GM19240 (cell line): ENCODE data around the gene ELMOD1.

Source experiments
- DNase-seq: peaks from one replicate; pipeline ENCODE4 v3.0.0; 2011; ENCODE audit warnings: low spot score; ENCODE audit not compliant: insufficient read length

The ELMOD1 gene

DNA sequence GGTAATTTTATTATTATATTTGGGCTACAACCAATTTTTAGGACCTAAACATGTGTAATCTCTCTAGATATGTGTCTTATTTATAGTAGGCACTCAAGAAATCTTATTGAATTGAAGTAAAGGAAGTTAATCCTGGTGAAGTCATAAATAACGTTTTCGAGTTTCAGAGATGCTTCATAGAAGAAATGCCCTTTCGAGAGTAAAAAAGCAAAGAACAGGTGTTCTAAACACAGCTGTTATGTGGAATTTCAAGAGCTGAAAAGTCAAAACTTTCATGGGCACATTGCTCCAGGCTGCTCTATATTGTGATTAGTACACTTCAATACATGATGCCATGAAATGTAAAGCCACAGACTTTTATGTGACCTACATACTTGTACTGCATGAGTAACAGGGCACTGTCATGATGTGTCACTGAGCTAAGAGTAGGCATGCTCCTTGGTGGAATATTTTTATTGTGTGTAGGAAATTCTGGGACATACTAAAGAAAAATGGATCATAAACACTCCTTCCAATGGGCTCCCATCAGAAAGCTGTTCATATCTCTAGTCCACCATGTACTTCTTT, 7.2 kb upstream of the ELMOD1 start:
- no peak for DNase-seq

GRCh38 chr11:107587306-107587979, 3.5 kb upstream of the ELMOD1 start:
- DNase-seq = no peak

DNA sequence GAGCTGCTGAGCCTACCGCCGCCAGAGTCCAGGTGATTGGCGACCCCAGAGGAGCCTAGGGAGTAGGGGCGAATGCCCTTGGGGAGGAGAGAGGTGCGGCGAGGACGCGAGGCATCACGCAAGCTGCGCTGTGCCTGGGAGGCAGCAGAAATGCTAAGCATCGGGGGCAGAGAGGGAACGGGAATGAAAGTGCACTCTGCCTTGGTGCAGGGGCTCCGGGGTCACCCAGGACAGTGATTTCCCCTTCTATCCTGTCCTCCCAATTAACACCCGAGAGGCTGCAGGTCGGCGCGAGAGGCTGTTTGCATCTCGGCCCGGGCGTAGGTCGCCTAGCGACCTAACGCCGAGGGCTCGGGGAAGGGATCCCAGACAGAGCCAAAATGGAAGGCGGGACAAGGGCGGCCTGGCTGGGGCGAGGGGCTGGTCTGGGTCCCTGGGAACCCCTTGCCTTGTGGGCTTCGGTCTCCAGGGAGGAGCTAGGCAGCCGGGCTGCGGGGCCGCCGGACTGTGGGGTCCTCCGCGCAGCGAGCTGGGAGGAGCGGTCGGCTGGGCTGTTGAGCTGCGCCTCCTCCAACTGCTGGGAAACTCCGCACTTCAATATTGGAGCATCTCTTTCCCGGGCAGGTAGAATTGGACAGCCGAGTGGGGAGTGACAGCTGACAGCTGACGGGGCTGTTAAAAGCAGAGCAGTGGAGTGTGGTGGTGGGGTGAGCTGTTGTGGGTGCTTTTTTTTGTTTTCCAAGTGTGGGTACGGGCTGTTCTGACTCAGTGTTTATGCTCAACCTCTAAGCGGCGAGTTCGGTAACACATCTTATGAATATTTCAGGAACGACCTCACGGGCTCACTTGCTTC, 657 bp downstream of the ELMOD1 start:
- DNase-seq = no peak

DNA sequence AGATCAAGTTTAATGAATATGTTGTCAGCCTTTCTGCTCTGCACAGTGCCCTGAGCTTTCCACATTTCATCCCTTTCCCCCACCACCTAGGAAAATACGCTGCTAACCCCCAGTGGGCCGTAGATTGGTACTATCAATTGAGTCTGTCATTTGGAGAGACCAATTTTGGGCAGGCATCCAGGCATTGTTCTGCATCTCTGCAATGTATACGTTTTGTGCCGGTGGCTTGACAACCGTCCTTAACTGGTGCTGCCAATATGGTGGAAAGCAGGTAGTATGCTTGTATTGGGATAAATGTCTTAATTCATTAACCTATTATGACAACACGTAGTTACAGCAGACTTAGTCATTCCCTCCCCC, 1.3 kb downstream of the ELMOD1 start:
- no peak for DNase-seq

GRCh38 chr11:107592813-107593212, 1.9 kb downstream of the ELMOD1 start:
- DNase-seq = no peak

GRCh38 chr11:107593951-107594350, 3.0 kb downstream of the ELMOD1 start:
- DNase-seq = no peak

- no peak for DNase-seq
These were observed 3.8 kb downstream of the ELMOD1 start for GRCh38 chr11:107594736-107595135.

DNA sequence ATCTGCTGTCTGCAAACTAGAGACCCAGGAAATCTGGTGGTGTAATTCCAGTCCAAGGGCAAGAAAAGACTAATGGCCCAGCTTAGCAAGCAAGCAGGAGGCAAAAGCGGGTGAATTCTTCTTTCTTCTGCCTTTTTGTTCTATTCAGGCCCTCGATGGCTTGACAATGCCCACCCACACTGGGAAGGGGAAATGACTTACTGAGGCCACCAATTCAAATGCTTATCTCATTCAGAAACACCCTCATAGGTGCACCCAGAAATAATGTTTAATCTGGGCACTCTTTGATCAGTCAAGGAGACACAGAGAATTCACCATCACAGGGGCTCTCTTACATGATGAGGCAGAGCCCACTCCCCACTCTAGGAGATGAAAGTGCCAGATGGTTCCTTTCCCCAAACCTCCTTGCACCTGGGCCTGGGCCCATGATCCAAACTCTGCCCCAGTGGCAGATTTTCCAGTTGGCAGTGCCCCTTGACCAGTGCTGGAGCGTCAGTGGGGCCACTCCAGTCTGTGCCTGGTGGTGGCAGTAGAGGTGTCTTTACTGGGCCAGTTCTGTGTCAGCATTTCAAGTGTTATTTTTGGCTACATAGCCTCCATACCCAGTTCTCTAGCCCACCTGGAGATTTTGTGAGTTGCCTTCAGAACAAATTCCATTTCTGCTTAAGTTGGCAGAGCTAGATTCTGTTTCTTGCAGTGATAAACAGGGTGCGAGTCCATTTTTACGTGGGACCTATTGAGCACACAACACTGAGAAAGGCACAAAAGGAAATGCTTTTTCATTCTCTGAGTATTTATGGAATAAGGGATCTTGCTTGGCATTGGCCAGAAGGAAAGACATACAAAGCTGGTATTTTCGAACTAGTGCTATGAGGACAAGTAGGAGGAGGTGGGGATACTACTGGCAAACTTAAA, 7.5 kb downstream of the ELMOD1 start:
- no peak for DNase-seq

DNA sequence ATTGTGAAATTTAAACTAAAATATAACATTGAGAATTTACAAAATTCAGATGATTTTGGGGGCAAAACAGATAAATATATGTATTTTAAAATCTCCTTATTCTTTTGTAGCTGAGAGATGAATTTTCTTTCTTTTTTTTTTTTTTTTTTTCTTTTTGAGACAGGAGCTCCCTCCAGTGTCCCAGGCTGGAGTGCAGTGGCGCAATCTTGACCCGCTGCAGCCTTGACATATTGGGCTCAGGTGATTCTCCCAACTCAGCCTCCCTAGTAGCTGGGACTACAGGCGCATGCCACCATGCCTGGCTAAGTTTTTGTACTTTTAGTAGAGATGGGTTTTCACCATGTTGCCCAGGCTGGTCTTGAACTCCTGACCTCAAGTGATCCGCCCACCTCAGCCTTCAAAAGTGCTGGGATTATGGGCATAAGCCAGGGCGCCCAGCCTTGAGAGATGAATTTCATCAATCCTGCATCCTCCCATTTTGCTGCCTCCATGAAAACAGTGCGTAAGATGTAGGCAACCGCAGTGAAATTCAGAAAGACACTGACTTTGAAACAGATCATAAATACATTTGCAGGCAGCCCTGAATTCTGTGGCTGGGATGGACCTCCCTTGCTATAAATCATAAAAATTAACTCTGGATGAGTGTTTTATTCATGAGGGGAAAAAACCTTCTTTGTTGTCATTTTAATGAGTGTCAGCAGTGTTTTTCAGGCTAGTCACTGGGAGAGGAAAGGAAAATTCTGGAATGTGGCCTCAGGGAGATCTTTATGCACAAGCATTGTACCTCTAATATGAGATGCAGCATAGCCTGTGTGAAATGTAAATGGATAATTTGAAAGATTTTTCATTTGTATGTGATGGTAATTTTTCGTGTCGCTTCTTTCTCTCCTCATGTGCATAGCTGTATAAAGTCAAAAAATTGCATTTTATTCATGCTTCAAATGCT, 14.4 kb downstream of the ELMOD1 start:
- no peak for DNase-seq

DNA sequence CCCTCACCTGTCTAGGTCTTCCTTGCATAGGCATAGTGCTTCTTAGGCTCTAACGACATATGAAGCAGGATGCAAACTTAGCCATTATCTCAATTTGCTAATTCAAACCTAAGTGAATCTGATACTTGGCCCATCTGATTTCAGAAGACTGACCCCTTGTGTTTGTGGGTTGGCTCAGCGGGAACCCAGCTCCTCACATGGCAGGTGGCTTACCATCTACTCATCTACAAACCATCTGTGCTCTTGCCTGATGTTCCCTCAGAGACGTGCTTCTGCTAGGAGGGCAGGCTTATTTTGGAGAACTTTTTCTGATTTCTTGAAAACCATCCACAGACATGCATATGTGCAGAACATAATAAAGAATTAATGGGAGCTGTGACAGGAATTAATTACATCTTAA, 15.2 kb downstream of the ELMOD1 start:
- DNase-seq = no peak

DNA sequence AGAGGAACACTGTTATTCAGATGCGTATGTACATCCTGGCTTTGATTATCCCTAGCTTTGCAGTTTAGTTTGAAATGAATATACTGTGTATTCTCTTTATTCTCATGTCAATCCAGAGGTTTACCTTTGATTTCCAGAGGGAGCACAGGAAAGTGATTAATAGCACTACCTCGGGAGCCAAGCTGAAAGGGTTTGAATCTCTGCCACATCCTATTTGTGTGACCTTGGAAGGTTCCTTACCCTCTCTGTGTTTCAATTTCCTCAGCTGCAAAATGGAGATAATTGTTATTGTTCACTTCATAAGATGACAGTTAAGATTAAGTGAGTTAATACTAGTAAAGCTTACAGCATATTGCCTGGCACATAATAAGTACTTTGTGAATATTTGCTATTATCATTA, 17.9 kb downstream of the ELMOD1 start:
- DNase-seq = no peak

DNA sequence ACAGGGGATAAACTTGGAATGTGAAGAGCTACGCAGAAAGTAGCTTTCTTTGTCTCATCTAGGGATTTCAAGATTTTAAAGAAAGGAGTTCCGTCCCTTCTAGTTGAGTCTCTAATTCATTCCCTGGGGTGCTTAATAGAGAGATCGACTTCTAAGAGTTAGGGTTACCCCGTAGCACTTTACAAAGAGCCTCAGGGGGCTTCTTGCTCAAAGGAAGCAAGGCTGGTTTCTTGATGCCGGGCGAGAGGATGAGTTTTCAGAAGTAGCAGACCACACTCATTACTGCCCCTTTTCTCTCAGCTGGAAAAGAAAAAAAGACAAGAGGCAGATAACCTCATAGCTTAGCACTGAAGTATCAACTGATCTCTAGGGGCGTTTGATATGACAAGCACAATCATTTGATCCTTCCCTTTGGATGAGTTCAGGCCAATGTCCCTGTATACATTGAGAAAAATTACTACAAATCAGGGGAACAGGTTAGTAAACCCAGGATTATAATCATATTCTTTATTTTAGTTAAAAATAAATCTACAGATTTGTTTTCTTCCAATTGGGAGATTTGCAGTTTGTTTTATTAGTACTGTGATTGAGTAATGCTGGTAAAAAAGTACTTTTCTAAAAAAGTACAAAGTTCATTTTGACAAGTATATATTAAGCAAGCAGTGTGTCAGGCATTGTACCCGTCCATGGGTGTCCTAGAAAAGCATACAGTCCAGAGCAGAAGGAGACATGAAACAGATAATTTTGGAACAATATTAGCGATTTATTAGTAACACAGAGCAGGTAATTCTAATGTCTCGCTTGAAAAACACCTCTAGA, 18.7 kb downstream of the ELMOD1 start:
- DNase-seq = no peak

DNA sequence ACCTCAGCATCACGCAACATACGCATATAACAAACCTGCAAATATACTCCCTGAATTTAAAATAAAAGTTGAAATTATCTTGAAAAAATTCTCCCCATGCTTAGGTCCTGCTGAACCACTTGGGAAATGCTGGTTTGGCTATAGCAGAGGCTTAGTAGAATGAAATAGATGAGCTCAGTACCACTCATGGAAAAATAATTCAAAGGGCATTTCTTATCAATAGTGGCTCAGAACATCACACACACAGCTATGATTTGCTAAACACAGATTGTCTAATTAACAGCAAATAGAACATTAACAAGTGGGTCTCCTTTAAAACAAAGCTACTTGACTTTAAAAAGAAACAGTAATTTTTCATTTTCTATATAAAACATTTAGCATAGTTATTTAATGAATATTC, 21.5 kb downstream of the ELMOD1 start:
- no peak for DNase-seq

- no peak for DNase-seq
These were observed 29.0 kb downstream of the ELMOD1 start for GRCh38 chr11:107619926-107620325.

- DNase-seq = no peak
These were observed 30.1 kb downstream of the ELMOD1 start for GRCh38 chr11:107621081-107621480.

- no peak for DNase-seq
These were observed 32.2 kb downstream of the ELMOD1 start for GRCh38 chr11:107623183-107623582.

- DNase-seq = no peak
These were observed 34.2 kb downstream of the ELMOD1 start for GRCh38 chr11:107624983-107625684.

- DNase-seq = no peak
These were observed 34.7 kb downstream of the ELMOD1 start for GRCh38 chr11:107625685-107625989.

GRCh38 chr11:107631043-107631442, 40.1 kb downstream of the ELMOD1 start:
- DNase-seq = no peak
